Measurements from ENCODE around the gene DEPDC1. TPM values are rescaled to one million over a fixed set of nuclear protein-coding genes. Genes with fewer than 3 reads are reported as not detected.
"Not testable (repeated sequence)": the region's sequence is repeated elsewhere in the genome, so short reads cannot be mapped to it uniquely, and the experiment has no call there.

Gene DEPDC1
- total and polyA plus RNA-seq, 3 donors from 2014 or later: 7.7 to 12.7 (median 10.8) TPM

DNA sequence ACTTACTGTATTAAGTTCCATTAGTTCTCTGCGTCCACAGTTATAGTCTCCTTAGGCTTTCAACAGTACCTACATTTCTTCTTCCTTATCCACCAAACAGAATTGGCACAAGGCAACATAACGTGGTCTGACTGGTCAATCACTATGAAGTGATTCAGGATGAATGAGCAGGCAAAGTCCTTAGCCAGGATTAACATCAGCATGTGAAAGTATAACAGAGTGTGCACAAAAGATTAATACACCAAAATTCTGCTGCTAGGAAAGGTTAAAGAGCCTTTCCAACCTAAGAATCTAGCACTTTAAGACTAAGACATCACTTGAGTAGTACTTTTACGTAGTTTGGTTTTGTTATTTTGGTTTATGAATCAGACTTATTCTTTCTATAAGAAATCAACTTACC is 15.8 kb downstream of the DEPDC1 start:
- intact Hi-C loops (cut with DNase I; ENCODE audit: low total_unique reads): no loop called here
- H3K27ac ChIP-seq: no peak overlapping the region
- no peaks in the 10 kb centered on the region for H3K9me3 ChIP-seq
- 88 to 97% methylated on average over 3 of the region's 3 CpGs for WGBS, 2 donors
- TF ChIP-seq POLR2A (IDR thresholded peaks at IDR 0.05): no peak
- TF ChIP-seq, protein P1, sequence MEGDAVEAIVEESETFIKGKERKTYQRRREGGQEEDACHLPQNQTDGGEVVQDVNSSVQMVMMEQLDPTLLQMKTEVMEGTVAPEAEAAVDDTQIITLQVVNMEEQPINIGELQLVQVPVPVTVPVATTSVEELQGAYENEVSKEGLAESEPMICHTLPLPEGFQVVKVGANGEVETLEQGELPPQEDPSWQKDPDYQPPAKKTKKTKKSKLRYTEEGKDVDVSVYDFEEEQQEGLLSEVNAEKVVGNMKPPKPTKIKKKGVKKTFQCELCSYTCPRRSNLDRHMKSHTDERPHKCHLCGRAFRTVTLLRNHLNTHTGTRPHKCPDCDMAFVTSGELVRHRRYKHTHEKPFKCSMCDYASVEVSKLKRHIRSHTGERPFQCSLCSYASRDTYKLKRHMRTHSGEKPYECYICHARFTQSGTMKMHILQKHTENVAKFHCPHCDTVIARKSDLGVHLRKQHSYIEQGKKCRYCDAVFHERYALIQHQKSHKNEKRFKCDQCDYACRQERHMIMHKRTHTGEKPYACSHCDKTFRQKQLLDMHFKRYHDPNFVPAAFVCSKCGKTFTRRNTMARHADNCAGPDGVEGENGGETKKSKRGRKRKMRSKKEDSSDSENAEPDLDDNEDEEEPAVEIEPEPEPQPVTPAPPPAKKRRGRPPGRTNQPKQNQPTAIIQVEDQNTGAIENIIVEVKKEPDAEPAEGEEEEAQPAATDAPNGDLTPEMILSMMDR (IDR thresholded peaks at IDR 0.05): no peak
- H3K4me3 ChIP-seq: no peak overlapping the region
- no peaks in the 10 kb centered on the region for H3K36me3 ChIP-seq (ENCODE audit: low read depth, missing control alignments)
- no peaks in the 10 kb centered on the region for H3K4me1 ChIP-seq
- no peaks in the 10 kb centered on the region for H3K27me3 ChIP-seq
- no peak for DNase-seq

DNA sequence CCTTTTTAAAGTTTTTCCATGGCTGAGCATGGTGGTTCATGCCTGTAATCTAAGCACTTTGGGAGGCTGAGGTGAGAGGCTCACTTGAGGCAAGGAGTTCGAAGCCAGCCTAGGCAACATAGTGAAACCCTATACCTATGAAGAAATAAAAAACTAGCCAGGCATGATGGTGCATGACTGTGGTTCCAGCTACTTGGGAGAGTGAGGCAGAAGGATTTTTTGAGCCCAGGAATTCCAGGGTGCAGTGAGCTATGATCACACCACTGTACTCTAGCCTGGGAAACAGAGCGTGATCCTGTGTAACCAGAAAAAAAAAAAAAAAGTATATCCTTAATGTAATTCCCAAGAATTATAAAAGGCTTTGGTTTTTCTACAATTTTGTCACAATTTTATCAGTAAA is 17.4 kb downstream of the DEPDC1 start:
- DNase-seq: no peak
- intact Hi-C loops (cut with DNase I; ENCODE audit: low total_unique reads): no loop called here
- 94 to 96% methylated on average over 2 of the region's 2 CpGs for WGBS, 2 donors
- Histone ChIP-seq H3K4me3 (no peak overlapping the region), H3K27ac (no peak overlapping the region), H3K9me3 (no peaks in the 10 kb centered on the region), H3K27me3 (no peaks in the 10 kb centered on the region), H3K36me3 (ENCODE audit: low read depth, missing control alignments) (no peaks in the 10 kb centered on the region), H3K4me1 (no peaks in the 10 kb centered on the region)
- TF ChIP-seq, protein P1 (IDR thresholded peaks at IDR 0.05): no peak
- no peak for TF ChIP-seq POLR2A (IDR thresholded peaks at IDR 0.05)

DNA sequence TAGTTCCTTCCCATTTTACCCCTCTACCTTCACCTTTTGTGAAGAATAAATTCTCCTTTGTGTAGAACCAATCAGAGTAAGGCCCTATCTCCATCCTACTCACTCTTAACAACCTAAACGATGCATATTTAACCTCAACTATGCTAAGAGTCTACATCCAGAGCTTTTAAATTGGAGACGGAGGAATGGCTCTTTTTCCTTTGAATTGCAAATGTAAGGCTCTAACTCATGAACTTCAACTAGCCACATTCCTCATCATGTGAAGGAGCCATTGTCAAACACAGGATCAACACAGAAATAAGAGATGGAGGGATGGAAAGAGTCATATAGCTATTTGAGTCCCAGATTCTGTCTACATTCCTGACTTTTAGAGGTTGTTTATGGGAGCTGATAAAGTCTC is 18.2 kb downstream of the DEPDC1 start:
- Histone ChIP-seq H3K36me3 (ENCODE audit: low read depth, missing control alignments) (no peaks in the 10 kb centered on the region), H3K27ac (no peak overlapping the region), H3K4me3 (no peak overlapping the region), H3K9me3 (no peaks in the 10 kb centered on the region), H3K27me3 (no peaks in the 10 kb centered on the region), H3K4me1 (no peaks in the 10 kb centered on the region)
- intact Hi-C loops (cut with DNase I; ENCODE audit: low total_unique reads): no loop called here
- 92 to 98% methylated on average over 2 of the region's 2 CpGs for WGBS, 2 donors
- no peak for DNase-seq
- TF ChIP-seq, protein P1 (IDR thresholded peaks at IDR 0.05): no peak
- TF ChIP-seq POLR2A (IDR thresholded peaks at IDR 0.05): no peak

DNA sequence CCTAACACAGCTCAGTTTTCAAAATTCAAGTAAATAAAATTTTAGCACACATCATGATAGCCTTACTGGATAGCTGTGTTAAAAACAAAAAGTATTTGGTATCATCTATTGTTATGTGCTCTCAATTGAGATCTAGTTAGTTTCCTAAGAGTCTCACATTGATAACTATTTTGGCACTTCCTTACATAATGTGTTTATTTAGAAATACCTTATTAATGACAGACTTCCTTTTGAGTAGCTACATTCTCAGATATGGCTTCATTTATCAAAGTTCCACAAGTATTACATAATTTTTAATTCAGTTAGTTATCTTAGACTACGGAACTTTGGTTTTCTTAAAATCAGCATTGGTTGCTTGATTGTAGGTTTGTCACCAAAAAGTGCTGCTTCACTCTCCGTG is 20.3 kb downstream of the DEPDC1 start:
- 63 to 77% methylated on average over 2 of the region's 2 CpGs for WGBS, 2 donors
- intact Hi-C loops (cut with DNase I; ENCODE audit: low total_unique reads): not testable (repeated sequence)

DNA sequence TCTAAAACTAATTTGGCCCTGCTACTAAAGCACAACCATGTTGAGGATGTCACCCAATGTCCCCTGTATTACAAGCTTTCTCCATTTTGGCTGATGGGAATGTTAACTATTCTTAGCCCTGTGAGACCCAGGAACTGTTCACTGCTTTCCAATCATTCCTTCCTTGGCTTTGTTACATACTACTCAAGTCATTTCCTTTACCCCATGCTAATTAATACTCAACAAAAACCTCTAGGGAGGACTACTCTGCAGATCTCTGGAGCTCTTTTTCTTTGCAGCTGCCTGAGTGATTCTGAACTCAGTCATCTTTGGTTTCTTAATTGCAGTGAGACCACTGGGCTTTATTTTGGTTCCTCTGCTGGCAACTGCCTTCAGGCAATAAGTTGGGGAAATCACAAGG is 23.8 kb downstream of the DEPDC1 start:
- intact Hi-C loops (cut with DNase I; ENCODE audit: low total_unique reads): no loop called here
- no peak for DNase-seq
- no peak for TF ChIP-seq POLR2A (IDR thresholded peaks at IDR 0.05)
- TF ChIP-seq, protein P1 (IDR thresholded peaks at IDR 0.05): no peak
- H3K4me1 ChIP-seq: no peaks in the 10 kb centered on the region
- no peak overlapping the region for H3K27ac ChIP-seq
- no peak overlapping the region for H3K4me3 ChIP-seq
- no peaks in the 10 kb centered on the region for H3K27me3 ChIP-seq
- H3K36me3 ChIP-seq (ENCODE audit: low read depth, missing control alignments): no peaks in the 10 kb centered on the region
- H3K9me3 ChIP-seq: no peaks in the 10 kb centered on the region

More for the DNA sequence above, 20.3 kb downstream of the DEPDC1 start:
- H3K36me3 ChIP-seq (ENCODE audit: low read depth, missing control alignments); H3K4me3 ChIP-seq; H3K27ac ChIP-seq; H3K27me3 ChIP-seq; H3K9me3 ChIP-seq; DNase-seq; H3K4me1 ChIP-seq: not testable (repeated sequence)
